Upper lobe of left lung (tissue), 6 donors: Measurements from ENCODE around the gene MED13L. TPM values are rescaled to one million over a fixed set of nuclear protein-coding genes. Genes with fewer than 3 reads are reported as not detected.

ENCODE experiments used
- ATAC-seq, 2 donors: fragments of 200-7000 bp; cut with Tn5 transposase; one replicate each; pipeline ENCODE4 v1.9.1; 2022; ENCODE audit warnings: mild to moderate bottlenecking in 2 of 2, moderate library complexity in 2 of 2; ENCODE audit not compliant: low FRiP score in 2 of 2
- DNase-seq, 2 donors: peaks; one replicate each; pipeline ENCODE4 v3.0.0-alpha.2; 2019 to 2020
- H3K27ac ChIP-seq, 4 donors: fragments of 200-600 bp; sonication (generic); one replicate each; pipeline ENCODE4 v1.5.1; 2016 to 2019
- H3K27me3 ChIP-seq, 4 donors: fragments of 200-600 bp; sonication (generic); one replicate each; pipeline ENCODE4 v1.5.1; 2017 to 2019
- H3K36me3 ChIP-seq, 4 donors: fragments of 200-600 bp; sonication (generic); one replicate each; pipeline ENCODE4 v1.5.1; 2016 to 2019
- H3K4me1 ChIP-seq, 4 donors: fragments of 200-600 bp; sonication (generic); one replicate each; pipeline ENCODE4 v1.5.1; 2018 to 2019
- H3K4me3 ChIP-seq, 4 donors: fragments of 200-600 bp; sonication (generic); one replicate each; pipeline ENCODE4 v1.5.1; 2017 to 2019; ENCODE audit warnings: mild to moderate bottlenecking in 2 of 4, moderate library complexity in 1 of 4
- H3K9me3 ChIP-seq, 4 donors: fragments of 200-600 bp; sonication (generic); one replicate each; pipeline ENCODE4 v1.5.1; 2018 to 2019
- EP300 ChIP-seq, 4 donors: sonication (generic); formaldehyde crosslinking; IDR thresholded peaks; one replicate each; pipeline ENCODE4 v1.5.1; 2017; ENCODE audit warnings: antibody characterized with exemption in 4 of 4, control low read depth in 2 of 4
- POLR2A ChIP-seq, 4 donors: fragments of 450-650 bp; IDR thresholded peaks; one replicate each; pipeline ENCODE4 v1.5.1; 2016 to 2017; ENCODE audit warnings: antibody characterized with exemption in 4 of 4, mild to moderate bottlenecking in 2 of 4
- POLR2AphosphoS5 ChIP-seq, 2 donors: sonication (generic); formaldehyde crosslinking; IDR thresholded peaks; one replicate each; pipeline ENCODE4 v1.5.1; 2017; ENCODE audit warnings: antibody characterized with exemption in 2 of 2
- WGBS, 2 donors: methylation state at CpG; one replicate each; pipeline ENCODE4 v1.1.5; 2017 to 2018; 5-methylcytosine and 5-hydroxymethylcytosine counted together
- total RNA-seq, 6 donors: library from RNA; depleted of rRNA in 4 of 6; stranded (reverse); fragments of >200 nt in 4 of 6; gene quantifications; one replicate each; pipeline versions ENCODE4 v1.1.0 to v1.2.1, GENCODE V29; 2016 to 2021
- TF ChIP-seq, protein P1 (sequence below), 6 experiments: fragments of 450-650 bp in 4 of 6; fragments of 200-600 bp in 2 of 6; sonication (generic) in 2 of 6; IDR thresholded peaks; one replicate each; pipeline ENCODE4 v1.5.1; 2016 to 2019; ENCODE audit warnings: antibody characterized with exemption in 6 of 6
- donor health status: DM: no; HTN: no; CAD: no; lungs with moderate emphysema.
- donor health status: DM: no; HTN: yes; CAD: no; lungs with severe emphysema.

Gene MED13L
- total RNA-seq, 6 donors from 2014 or later = 96.6 to 178 (median 124) TPM

DNA sequence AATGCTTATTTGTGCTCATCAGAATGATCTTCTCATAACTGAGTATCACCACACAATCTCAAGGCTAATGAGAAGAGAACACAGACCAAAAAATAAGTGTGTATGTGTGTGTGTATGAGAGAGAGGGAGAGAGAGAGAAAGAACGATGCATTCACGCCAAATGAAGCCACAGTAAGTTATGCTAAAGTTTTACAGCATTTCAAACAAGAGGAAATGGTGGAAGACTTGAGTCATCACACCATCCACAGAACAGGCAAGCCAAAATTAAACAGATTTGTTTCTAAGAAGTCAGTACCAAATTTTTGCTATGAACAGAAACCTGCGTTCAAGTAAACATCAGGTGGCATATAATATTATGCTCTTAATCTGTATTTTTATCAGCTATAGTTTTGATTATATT is 141.2 kb downstream of the MED13L start:
- ATAC-seq = no peak
- peaks cover 42 to 78% (median 51%) of the 10 kb centered on the region in 4 donors for H3K4me1 ChIP-seq

GRCh38 chr12:116135209-116135930 is 142.1 kb downstream of the MED13L start:
- no peak for ATAC-seq

More for the DNA sequence above, 141.2 kb downstream of the MED13L start:
- Histone ChIP-seq H3K36me3 (no peaks in the 10 kb centered on the region), H3K4me3 (no peak overlapping the region), H3K9me3 (no peaks in the 10 kb centered on the region), H3K27me3 (no peaks in the 10 kb centered on the region), H3K27ac (no peak overlapping the region)
- TF ChIP-seq, protein P1, sequence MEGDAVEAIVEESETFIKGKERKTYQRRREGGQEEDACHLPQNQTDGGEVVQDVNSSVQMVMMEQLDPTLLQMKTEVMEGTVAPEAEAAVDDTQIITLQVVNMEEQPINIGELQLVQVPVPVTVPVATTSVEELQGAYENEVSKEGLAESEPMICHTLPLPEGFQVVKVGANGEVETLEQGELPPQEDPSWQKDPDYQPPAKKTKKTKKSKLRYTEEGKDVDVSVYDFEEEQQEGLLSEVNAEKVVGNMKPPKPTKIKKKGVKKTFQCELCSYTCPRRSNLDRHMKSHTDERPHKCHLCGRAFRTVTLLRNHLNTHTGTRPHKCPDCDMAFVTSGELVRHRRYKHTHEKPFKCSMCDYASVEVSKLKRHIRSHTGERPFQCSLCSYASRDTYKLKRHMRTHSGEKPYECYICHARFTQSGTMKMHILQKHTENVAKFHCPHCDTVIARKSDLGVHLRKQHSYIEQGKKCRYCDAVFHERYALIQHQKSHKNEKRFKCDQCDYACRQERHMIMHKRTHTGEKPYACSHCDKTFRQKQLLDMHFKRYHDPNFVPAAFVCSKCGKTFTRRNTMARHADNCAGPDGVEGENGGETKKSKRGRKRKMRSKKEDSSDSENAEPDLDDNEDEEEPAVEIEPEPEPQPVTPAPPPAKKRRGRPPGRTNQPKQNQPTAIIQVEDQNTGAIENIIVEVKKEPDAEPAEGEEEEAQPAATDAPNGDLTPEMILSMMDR (IDR thresholded peaks at IDR 0.05) = no peak
- no peak for TF ChIP-seq POLR2AphosphoS5 (IDR thresholded peaks at IDR 0.05)
- TF ChIP-seq EP300 (IDR thresholded peaks at IDR 0.05) = no peak
- TF ChIP-seq POLR2A (IDR thresholded peaks at IDR 0.05) = no peak
- no peak for DNase-seq
- WGBS, 2 donors = 59 to 79% methylated on average over 3 of the region's 3 CpGs

DNA sequence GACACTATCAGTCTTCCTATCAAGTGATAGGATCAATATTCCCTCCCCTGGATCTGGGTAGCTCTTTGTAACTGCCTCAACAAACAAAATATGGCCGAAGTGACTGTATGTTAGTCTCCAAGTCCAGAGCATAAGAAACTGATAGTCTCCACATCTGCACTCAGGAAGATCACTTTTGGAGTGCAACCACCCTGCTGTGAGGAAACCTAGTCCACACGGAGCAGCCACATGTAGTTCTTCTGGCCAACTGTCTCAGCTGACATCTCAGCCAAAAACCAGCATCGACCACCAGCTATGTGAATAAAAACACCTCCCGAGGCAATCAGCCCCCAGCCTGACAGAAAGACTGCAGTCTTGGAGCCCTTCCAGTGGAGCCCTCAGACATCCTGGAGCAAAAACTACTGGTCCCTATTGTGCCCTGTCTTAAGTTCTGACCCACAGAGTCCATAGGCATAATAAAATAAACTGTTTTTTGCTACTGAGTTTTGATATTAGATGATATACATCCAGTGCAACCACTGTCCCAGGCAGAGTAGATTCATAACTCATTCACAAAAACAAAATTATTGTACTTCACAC is 143.8 kb downstream of the MED13L start:
- TF ChIP-seq EP300 (IDR thresholded peaks at IDR 0.05) (no peak), POLR2AphosphoS5 (IDR thresholded peaks at IDR 0.05) (no peak), POLR2A (IDR thresholded peaks at IDR 0.05) (no peak)
- TF ChIP-seq, protein P1 (IDR thresholded peaks at IDR 0.05) = no peak
- peaks cover 55 to 82% (median 68%) of the 10 kb centered on the region in 4 donors for H3K4me1 ChIP-seq
- H3K36me3 ChIP-seq = no peaks in the 10 kb centered on the region
- H3K27ac ChIP-seq = peak overlapping the region in 2 of 4 donors; percentile 40 to 54
- peak overlapping the region in 1 of 4 donors; percentile 11 for H3K4me3 ChIP-seq
- no peak for DNase-seq
- 35 to 60% methylated on average over 1 to 4 of the region's 4 CpGs for WGBS, 2 donors
- no peaks in the 10 kb centered on the region for H3K9me3 ChIP-seq
- no peaks in the 10 kb centered on the region for H3K27me3 ChIP-seq
- peak; percentile 5 to 8 for ATAC-seq

More at GRCh38 chr12:116135209-116135930, 142.1 kb downstream of the MED13L start:
- no peak for DNase-seq
- H3K36me3 ChIP-seq = no peaks in the 10 kb centered on the region
- H3K4me3 ChIP-seq = no peak overlapping the region
- H3K9me3 ChIP-seq = no peaks in the 10 kb centered on the region
- WGBS, 2 donors = 42 to 65% methylated on average over 2 to 3 of the region's 3 CpGs
- H3K27ac ChIP-seq = no peak overlapping the region
- no peaks in the 10 kb centered on the region for H3K27me3 ChIP-seq
- peaks cover 51 to 83% (median 60%) of the 10 kb centered on the region in 4 donors for H3K4me1 ChIP-seq
- no peak for TF ChIP-seq POLR2A (IDR thresholded peaks at IDR 0.05)
- TF ChIP-seq EP300 (IDR thresholded peaks at IDR 0.05) = no peak
- no peak for TF ChIP-seq POLR2AphosphoS5 (IDR thresholded peaks at IDR 0.05)
- TF ChIP-seq, protein P1 (IDR thresholded peaks at IDR 0.05) = no peak

DNA sequence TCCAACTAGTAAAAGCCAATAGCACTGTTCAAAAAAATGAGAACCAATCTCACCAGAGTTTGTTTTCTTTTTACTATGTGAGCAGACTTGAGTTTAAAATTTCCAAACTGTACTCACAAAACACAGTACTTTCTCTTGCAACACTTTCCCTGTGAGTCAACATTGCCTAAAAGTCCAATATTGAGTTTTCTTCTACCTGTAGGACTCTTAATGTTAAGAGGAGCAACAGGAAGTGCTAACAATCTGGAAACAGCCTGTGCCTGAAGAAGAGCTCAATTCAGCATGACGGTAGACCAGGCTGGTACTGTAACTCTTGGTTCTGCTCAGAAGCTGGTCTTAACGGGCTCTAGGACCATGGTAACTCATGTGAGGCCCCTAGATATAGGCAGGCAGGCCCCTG is 144.3 kb downstream of the MED13L start:
- peak overlapping the region in 2 of 4 donors; percentile 40 to 54 for H3K27ac ChIP-seq
- H3K9me3 ChIP-seq = no peaks in the 10 kb centered on the region
- 44% methylated on average over 2 of the region's 2 CpGs for WGBS, 2 donors
- ATAC-seq (peak; percentile 60 to 78), DNase-seq (peak in 1 of 2 donors; percentile 40)
- peak in 1 of 4 donors; percentile 85 for TF ChIP-seq EP300 (IDR thresholded peaks at IDR 0.05)
- TF ChIP-seq POLR2A (IDR thresholded peaks at IDR 0.05) = no peak
- TF ChIP-seq, protein P1 (IDR thresholded peaks at IDR 0.05) = no peak
- TF ChIP-seq POLR2AphosphoS5 (IDR thresholded peaks at IDR 0.05) = peak in 1 of 2 donors; percentile 52
- no peaks in the 10 kb centered on the region for H3K36me3 ChIP-seq
- no peaks in the 10 kb centered on the region for H3K27me3 ChIP-seq
- H3K4me3 ChIP-seq = peak overlapping the region in 1 of 4 donors; percentile 11
- H3K4me1 ChIP-seq = peaks cover 55 to 77% (median 69%) of the 10 kb centered on the region in 4 donors
